Hematopoietic multipotent progenitor cell treated with erythropoietin and hydrocortisone succinate and interleukin-3 and kit ligand, for 8 days (in vitro differentiated cells): ENCODE results near the gene PRDM16.

Experiments
- DNase-seq: peaks from one replicate; pipeline ENCODE4 v3.0.0-alpha.2; 2015

PRDM16 gene

DNA sequence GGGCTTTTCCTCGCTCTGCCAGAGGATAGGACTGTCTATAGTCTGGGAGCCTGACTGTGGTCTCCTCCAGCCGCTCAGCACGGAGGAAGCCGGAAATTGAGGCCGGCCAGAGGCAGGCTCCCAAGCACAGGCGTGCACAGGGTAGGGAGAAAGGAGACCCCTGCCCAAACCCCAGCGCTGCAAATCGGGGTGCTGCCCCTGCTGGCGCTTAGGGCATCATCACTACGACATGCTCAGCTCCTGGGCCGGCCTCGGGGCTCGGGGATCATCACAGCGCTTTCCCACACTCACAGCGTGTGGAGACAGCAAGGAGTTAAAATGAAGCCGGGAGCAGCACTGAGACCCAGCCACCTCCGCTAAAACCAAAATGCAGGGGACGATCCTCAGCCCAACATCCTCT is 322.7 kb downstream of the PRDM16 start:
- no peak for DNase-seq

- no peak for DNase-seq
Measured at GRCh38 chr1:3393024-3393986, 324.3 kb downstream of the PRDM16 start.

GRCh38 chr1:3393987-3394920 is 325.3 kb downstream of the PRDM16 start:
- no peak for DNase-seq

DNA sequence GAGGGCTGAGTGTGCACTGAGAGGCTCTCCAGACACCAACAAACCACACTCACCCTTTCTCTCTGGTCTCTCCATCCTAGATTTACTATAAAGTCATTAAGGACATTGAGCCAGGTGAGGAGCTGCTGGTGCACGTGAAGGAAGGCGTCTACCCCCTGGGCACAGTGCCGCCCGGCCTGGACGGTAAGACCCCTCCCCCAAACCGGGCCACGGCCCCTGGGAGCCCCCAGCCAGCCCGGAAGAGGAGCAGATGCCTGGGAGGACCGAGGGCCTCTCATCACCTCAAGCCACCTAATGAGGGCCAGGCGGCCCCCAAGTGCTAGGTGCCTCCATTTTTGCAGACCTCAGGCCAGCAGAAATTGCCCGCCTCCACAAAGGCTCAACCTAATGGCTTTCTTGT is 327.4 kb downstream of the PRDM16 start:
- no peak for DNase-seq

GRCh38 chr1:3397311-3397710 is 328.3 kb downstream of the PRDM16 start:
- DNase-seq = no peak

DNA sequence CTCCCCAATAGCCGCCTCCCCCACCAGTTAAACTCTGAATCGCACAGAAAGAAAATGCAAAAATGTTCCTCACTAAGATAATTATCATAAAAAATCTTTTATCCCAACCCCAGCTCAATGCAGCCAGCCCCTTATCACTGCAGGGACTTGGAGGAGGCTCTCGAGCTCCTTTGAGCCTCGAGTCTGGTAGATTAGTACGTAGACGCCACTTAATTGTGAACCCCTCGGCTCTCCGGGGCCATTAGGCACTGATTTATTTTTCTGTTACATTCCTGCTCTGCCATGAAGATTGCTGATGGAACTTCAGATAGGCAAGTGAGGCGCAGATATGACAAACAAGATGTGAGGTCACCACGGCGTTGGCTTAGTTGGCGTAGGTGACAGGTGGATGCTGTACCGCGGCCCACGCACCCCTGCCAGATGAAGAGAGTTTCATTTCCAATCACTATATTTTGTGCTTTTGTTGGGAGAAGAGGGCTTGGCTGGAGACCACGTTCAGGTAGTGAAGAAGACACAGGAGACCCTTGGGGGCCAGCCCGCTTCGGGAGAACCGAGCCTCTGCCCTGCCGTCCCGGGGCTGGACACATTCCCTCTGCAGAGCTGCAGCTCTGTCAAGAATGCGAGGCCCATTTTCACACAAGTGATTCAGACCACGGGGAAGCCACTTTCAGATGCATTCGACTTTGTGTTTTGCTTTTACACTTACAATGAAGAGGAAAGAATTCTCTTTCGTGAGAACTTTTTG is 329.6 kb downstream of the PRDM16 start:
- no peak for DNase-seq

GRCh38 chr1:3399732-3400131 is 330.7 kb downstream of the PRDM16 start:
- no peak for DNase-seq

DNA sequence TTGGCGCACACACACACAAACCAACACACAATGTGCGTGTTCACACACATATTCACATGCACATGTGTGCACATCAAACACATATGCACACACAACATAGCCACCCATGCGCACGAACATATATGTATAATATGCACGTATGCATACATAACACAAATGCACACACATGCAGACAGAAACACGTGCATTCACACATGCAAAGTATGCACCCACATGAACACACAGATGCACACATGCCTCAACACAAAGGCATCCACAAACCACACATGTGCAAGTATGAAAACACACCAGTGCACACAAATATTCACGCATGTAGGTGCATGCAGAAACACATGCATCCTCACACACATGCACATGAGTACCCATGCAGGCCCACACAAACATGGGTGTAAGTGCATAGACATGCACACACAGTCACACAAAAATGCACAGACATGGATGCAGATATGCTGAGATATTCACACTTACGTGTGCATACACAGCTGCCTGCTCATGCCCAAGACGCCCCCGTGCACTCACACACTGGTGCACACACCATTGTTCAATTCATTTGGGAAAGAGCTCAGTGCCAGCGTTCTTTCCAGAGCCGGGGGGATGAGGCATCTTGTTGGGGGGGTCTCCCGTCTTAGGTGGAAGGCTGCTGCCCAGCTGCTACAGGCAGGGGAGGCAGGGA is 332.7 kb downstream of the PRDM16 start:
- DNase-seq = no peak

DNA sequence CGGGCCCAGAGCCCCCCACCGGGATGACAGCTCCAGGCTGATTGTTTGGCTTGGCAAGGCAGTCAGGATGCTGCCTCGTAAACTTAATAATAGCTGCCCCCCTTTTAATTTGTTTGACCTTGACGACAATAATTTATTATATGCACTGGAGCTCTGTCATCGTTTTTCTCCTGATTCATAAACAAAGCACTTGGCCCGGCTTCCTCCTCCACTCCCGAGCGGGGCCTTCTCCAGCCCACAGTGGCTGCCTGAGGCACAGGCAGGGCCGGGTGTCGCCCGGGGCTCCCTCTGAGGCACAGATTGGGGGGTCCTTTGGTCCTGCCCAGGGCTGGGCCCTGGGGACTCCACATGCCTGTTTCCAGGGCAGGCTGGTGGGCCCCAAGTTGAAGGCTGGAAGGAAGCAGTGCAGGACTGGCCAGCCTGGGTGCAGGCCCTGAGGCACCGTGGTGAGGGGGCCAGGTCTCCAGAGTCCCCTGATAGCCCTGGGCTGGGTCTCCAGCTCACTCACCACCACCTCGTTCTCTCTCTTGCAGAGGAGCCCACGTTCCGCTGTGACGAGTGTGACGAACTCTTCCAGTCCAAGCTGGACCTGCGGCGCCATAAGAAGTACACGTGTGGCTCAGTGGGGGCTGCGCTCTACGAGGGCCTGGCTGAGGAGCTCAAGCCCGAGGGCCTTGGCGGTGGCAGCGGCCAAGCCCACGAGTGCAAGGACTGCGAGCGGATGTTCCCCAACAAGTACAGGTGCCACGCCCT is 333.4 kb downstream of the PRDM16 start:
- no peak for DNase-seq

GRCh38 chr1:3403011-3403345 is 334.0 kb downstream of the PRDM16 start:
- DNase-seq = no peak

DNA sequence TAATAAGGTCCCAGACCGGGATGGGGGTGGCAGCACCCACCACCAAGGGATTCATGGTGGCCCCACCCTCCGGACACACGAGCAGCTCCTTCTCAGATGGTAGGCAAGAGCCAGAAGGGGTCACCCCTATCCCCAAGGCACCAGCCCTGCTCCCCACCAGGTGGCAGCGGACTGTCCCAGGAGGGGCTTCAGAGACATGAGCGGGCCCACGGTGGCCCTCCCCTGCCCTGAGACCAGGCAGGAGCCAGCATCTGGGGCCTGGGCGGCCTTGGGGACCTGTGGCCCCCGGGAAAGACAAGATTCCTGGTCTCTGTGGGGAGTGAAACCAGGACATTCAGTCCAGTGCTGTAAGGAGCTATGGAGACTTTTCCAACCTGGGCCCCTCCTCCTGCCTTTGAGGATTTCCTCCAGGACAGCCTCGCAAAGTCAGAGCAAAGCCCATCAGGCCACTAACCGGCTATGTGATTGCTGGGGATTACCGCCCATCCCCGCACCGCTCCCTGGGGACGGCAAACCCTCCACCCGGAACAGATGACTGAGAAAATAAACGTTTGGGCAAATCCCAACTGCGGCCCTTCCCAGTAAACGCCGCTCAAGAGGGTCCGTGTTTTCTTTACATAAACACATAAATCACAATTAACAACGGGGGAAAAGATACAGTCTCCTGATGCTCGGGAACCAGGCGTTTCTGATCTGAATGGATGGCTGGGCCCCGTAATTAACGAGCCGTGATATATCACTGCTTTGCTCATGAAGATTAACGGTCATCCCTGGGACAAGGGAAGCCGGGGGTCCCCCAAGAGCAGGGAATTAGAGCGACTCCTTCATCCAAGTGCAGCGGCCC is 334.6 kb downstream of the PRDM16 start:
- no peak for DNase-seq

DNA sequence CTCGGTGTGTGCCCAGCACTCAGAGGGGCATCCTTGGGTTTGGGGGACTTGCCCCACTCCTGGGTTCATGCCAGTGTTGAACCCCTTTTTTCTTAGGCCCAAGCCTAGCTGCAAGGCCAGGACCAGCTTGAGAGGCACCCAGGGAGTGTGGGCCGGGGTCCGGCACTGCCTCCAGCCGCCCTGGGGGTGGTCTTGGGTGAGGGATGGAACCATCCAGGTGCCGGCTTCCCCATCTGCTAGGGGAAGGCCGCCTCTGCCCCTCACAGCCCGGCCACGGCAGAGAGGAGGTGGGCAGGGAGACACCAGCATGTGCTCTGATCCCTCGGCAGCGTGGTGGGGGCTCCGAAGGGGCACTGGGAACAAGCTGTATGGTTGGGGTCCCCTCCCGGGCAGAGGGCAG is 335.3 kb downstream of the PRDM16 start:
- DNase-seq = no peak

GRCh38 chr1:3404801-3405200 is 335.8 kb downstream of the PRDM16 start:
- DNase-seq = no peak

GRCh38 chr1:3405491-3405890 is 336.5 kb downstream of the PRDM16 start:
- DNase-seq = no peak

DNA sequence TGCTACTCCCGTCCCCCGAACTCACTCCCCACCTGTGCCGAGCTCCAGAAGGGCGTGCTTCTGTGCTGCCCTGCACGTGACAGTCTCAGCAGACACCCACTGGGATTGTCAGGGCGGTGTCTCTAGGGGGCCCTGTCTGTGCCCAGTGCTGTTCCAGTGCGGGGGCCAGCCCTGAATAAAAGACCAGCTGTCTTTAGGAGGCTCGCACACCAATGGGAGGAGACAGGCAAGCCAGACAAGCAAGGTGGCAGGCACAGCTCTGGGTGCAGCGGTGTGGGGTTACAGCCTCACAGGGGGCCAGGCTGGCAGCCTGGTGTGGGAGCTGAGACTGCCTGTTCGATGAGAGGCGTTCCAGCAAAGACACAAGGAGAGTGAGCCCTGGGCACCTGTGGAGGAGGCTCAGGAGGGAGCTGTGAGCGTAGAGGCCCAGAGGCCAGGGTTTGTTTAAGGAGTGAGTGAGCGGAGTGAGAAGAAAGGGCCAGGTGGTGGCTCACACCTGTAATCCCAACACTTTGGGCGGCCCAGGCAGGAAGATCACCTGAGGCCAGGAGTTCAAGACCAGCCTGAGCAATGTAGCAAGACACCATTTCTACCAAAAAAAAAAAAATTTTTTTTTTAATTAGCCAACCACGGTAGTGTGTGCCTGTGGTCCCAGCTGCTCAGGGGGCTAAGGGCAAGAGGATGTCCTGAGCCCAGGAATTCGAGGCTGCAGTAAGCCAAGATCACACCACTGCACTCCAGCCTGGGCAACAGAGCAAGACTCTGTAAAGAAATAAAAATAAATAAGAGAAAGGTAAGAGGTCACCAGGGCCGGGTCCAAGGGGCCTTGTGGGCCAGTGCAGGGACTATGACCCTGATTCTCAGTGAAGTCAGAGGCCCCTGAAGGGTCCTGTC is 337.2 kb downstream of the PRDM16 start:
- no peak for DNase-seq

GRCh38 chr1:3407021-3407420 is 338.0 kb downstream of the PRDM16 start:
- no peak for DNase-seq

DNA sequence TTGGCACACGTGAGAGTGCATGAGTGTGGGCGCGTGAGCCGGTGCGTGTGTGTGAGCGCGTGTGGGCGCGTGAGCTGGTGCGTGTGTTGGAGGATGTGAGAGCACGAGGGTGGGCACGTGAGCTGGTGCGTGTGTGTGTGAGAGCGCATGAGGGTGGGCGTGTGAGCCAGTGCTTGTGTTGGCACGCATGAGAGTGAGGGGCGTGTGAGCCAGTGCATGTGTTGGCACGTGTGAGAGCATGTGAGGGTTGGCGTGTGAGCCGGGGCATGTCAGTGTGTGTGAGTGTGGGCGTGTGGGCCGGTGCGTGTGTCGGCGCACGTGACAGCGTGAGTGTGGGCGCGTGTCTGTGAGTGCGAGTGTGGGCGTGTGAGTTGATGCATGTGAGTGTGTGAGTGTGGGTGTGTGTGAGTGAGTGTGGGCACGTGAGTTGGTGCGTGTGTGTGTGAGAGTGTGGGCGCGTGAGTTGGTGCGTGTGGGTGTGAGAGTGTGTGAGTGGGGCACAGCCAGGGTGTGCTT is 339.8 kb downstream of the PRDM16 start:
- DNase-seq = no peak

- no peak for DNase-seq
Measured at GRCh38 chr1:3409366-3410141, 340.6 kb downstream of the PRDM16 start.
